HG03108 (cell line): Measurements from ENCODE around the gene SEMA5A.

ENCODE experiments used
- ATAC-seq: cut with Tn5 transposase; IDR thresholded peaks from one replicate; pipeline ENCODE4 v1.9.1; 2021; ENCODE audit warnings: moderate library complexity; ENCODE audit not compliant: unreplicated experiment

The SEMA5A gene

DNA sequence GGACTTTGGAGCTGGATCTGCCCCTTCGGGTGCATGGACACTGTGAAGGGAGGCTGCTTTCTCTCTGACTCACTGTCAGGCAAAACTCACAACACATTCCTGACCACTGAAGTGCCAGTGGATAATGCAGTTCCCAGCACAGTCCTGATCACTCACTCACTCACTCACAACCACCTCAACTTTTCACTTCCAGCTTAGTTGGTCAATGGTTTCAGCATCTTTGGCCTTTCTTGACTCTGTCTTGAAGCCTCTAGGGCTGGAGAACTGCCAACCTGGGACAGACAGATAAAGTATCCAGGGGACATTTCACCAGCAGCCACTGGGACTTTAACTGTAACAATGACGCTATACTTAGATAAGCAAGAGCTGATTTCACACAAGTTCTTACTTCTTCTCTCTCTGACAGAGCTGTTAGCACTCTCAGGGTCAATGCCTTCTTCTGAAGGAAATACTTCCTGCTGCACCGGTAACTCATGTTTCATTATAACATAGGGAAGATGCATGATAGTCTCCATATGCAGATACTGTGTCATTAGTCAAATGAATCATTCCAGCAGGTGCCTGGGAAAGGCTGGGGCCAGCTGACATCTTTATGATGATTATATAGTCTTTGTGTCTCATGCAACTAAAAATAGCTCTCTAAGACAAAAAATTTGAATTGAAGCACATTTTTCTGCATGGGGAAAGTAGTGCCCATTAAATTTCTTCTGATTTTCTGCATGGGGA, 499.0 kb downstream of the SEMA5A start:
- ATAC-seq, result no peak

DNA sequence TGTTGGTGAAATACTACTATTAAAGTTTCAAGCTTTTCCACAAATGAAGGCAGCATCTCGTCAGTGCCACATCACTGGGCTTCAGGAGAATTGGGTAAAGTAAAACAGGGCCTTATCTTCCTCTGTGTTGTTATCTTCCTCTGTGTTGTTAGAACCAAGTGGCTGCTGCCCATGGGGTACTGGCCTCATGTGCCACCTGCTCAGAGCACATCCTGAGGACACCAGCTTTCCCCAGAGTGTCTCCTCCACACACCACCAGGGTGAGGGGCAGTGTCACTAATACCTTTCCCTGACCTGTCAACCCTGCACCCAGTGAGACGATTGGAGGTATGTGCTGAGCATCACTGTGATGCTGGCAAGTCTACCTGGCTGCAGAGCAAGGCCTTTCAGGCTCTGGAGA, 499.9 kb downstream of the SEMA5A start:
- ATAC-seq, result no peak

DNA sequence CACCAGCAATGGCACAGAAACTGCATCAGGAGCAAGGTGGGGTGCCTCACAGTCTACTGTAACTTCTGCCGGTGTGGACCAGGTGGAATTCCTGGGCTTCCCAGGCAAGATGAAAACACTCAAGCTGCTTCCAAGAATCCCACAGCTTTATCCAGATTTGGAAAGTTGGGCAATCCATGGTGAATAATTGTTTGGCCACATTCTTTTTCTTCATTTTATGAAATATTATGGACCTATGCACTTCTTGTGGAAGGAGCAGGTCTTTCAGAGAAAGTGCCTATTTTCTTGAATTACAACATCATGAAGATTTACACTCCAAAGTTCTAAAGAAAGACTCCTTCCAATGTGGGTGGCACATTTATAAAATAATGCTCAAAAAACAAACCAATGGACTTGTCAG, 503.6 kb downstream of the SEMA5A start:
- no peak for ATAC-seq

- no peak for ATAC-seq
These were observed 505.4 kb downstream of the SEMA5A start for GRCh38 chr5:9040475-9040874.

GRCh38 chr5:9037048-9037447, 508.8 kb downstream of the SEMA5A start:
- ATAC-seq, result no peak

- no peak for ATAC-seq
These were observed 510.5 kb downstream of the SEMA5A start for GRCh38 chr5:9035346-9035745.

DNA sequence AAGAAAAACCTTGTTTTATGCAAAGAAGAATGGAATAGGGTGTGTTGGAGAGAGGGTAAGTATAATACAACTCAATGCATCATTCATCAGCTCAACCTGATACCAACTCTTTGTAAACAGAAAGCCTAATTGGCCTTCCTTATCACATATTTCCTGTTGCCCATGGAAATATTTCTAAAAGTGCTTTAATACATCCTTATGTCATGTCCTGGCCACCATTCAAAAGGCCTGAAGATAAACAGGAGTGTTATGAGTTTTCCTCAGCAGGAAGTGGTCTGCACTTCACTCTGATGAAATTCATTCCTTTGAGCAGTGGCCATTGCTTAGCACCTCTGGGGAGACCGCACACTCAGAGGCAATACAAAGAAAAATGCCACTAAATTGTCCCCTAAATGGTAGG, 511.2 kb downstream of the SEMA5A start:
- ATAC-seq, result no peak

DNA sequence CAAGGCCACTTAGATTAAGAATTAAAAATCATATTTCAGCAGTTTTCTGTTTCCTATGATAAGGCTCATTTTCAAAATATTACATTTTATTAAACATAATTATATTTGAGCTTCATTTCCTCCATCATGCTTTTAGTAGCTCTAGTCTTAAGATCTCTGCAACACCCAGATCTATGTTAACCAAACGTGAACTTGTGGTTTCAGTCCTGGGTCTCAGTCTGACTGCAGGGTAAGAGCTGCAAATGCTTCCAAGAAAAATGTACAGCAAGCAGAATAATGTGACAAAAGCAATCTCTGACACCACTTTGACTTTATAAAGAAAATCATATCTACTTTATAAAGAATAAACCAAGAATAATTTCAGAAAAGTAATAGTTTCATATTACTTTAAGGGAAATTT, 512.4 kb downstream of the SEMA5A start:
- no peak for ATAC-seq

DNA sequence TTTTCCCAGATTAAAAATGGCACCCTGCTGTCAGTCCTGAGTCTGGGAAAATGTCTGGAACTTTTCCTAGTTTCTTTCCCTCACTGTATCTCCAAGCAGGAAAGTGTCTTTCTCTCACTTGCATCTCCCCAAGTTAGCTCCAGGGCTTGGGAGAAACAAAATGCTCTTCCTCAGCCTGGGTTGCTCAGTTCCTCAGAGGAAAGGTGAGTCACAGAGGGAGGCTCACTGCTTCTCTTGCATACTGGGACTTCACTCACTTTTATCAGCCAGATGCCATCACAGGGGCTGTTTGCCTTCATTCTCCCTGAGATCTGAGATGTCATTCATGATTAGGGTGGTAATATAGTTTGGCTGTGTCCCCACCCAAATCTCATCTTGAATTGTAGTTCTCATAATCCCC, 519.9 kb downstream of the SEMA5A start:
- no peak for ATAC-seq

- no peak for ATAC-seq
These were observed 524.9 kb downstream of the SEMA5A start for GRCh38 chr5:9020996-9021395.

DNA sequence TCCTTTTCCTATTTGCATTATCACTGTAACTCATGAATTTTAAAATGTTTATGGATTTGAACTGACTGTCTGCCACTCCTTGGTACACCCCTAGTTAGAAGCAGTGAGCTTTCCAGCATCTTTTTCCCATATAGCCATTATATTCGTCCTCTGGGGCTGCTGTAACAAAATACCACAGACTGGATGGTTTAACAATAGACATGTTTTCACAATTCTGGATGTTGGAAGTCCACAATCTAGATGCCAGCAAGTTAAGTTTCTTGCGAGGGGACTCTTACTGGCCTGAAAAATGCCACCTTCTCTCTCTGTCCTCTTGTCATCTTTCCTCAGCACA, 530.0 kb downstream of the SEMA5A start:
- no peak for ATAC-seq

DNA sequence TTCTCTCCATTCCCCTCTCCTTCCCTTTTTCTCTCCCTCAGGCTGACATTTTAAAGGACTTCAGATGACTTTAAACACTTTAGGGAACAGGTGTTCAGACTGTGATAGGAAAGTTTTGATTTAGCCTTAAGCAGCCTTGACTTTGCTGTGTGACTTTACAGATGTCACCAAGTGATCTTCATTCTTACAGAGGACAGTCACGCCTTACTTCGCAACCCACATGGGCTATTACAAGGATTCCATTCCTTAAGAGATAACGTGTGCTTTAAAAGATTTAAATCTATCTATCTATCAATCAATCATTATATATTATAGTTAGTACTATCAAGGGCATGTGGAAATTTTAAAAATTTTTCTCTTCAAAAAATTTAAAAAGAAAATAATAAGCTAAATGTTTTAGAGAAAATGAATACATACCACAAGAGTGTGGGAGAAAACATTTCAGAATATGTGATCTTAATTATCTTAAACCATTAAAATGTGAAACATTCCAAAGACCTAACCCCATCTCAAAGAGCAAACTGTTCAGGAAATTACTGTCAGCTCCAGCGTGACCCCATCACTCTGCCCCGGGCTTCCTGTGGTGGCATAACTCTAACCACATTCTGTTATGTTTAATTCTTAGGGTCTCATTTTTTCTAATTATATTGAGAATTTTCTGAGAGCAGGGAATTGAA, 530.5 kb downstream of the SEMA5A start:
- ATAC-seq, result no peak

DNA sequence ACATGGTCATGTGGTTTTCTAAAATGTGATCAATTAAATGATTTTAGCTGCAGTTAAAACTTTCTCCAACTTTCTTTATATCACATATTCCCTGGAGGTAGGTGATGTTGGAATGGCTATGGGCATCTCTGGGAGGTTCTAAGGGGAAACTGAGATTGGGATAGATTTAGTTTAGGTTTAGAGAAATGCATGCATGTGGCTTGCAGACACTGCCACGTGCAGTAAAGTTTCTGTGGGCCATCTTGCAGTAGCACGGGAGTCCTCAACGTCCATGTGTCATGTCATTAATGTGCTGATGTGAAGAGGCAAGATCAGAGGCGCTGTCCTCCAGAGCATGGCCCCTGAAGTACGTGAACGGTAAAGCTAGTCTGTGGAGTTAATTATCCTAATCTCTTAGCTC, 532.7 kb downstream of the SEMA5A start:
- no peak for ATAC-seq

GRCh38 chr5:9009931-9010651, 535.8 kb downstream of the SEMA5A start:
- no peak for ATAC-seq

- no peak for ATAC-seq
These were observed 548.3 kb downstream of the SEMA5A start for GRCh38 chr5:8997542-8998070.

GRCh38 chr5:8993031-8993430, 552.8 kb downstream of the SEMA5A start:
- ATAC-seq, result no peak
